Activated CD8-positive, alpha-beta memory T cell treated with anti-CD3 and anti-CD28 coated beads, Interleukin-2, amount 10 ng/mL, durations not matched to agents 7 days and 5 days (primary cell): ENCODE results near the gene NEU4. TPM values are rescaled to one million over a fixed set of nuclear protein-coding genes. Genes with fewer than 3 reads are reported as not detected.
A peak's percentile ranks its signal among the peaks of the same experiment; 100 is the strongest.
"Not testable (repeated sequence)": the region's sequence is repeated elsewhere in the genome, so short reads cannot be mapped to it uniquely, and the experiment has no call there.

Experiments used
- ATAC-seq: fragments of 150-1000 bp; cut with Tn5 transposase; one replicate; pipeline ENCODE4 v1.10.0; 2021; ENCODE audit warnings: moderate library complexity
- CTCF ChIA-PET: fragments of 350-600 bp; sonication (Branson Sonifier 250); formaldehyde crosslinking; loops from one replicate; lab custom pipeline; 2021; ENCODE audit warnings: antibody characterized with exemption; lab: Charles Lee
- DNase-seq: peaks from one replicate; pipeline ENCODE4 v3.0.0-alpha.2; 2020
- H3K27ac Mint-ChIP-seq: one replicate; pipeline ENCODE4 v1.8.0; 2021; ENCODE audit warnings: mild to moderate bottlenecking, mixed read lengths
- H3K27me3 Mint-ChIP-seq: one replicate; pipeline ENCODE4 v1.8.0; 2021; ENCODE audit warnings: mixed read lengths
- H3K36me3 Mint-ChIP-seq: one replicate; pipeline ENCODE4 v1.8.0; 2021; ENCODE audit warnings: mild to moderate bottlenecking, mixed read lengths
- H3K4me1 Mint-ChIP-seq: one replicate; pipeline ENCODE4 v1.8.0; 2021; ENCODE audit warnings: mixed read lengths
- H3K4me3 Mint-ChIP-seq: one replicate; pipeline ENCODE4 v1.8.0; 2021; ENCODE audit warnings: mild to moderate bottlenecking, moderate library complexity, mixed read lengths
- H3K9me3 Mint-ChIP-seq: one replicate; pipeline ENCODE4 v1.8.0; 2022; ENCODE audit warnings: low read depth, mixed read lengths
- total RNA-seq, 2 experiments: library from RNA; stranded (reverse); gene quantifications; one replicate each; pipeline ENCODE4 v1.2.3, GENCODE V29; 2021

Gene NEU4, protein sequence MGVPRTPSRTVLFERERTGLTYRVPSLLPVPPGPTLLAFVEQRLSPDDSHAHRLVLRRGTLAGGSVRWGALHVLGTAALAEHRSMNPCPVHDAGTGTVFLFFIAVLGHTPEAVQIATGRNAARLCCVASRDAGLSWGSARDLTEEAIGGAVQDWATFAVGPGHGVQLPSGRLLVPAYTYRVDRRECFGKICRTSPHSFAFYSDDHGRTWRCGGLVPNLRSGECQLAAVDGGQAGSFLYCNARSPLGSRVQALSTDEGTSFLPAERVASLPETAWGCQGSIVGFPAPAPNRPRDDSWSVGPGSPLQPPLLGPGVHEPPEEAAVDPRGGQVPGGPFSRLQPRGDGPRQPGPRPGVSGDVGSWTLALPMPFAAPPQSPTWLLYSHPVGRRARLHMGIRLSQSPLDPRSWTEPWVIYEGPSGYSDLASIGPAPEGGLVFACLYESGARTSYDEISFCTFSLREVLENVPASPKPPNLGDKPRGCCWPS
- under 1 TPM in 1 of 2 experiments, not detected in 1; 0.12 TPM for total RNA-seq

DNA sequence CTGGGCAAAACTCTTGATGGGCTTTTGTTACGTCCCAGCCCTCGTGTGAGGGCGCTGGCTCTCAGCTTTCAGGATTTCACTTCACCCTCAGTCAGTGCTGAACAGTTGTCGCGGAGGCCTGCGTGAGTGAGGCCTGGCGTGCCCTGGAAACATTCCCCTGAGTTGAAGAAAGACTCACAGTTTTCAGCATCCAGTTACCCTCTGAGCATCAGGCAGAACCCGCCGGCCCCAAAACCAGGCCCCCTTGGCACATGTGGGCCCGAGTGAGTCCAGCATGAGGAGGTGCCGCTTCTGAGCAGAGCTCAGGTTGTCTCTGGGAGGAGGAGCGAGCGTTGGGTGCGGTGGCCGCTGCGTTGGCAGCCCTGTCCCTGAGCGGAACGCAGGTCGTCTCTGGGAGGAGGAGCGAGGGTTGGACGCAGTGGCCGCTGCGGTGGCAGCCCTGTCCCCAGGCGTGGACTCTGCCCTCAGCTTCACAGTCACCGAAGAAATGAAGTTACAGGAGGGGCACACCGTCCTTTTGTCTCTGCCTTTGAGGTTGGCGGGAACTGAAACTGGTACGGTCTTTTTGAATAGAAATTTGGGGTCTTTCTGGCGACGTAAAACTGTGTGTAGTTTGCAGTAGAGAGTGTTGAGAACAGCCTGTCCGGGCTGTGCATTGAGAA, at the start of gene NEU4:
Gene NEU4 (plus strand): TSS at position 473 of the 662 bp plus-strand sequence. CDS start 5,292 bp downstream, outside the sequence.
- H3K9me3 Mint-ChIP-seq = no peaks in the 10 kb centered on the region
- CTCF ChIA-PET = no interaction called here
- DNase-seq (no peak), ATAC-seq (no peak)
- peaks cover 8% of the 10 kb centered on the region for H3K27me3 Mint-ChIP-seq
- H3K36me3 Mint-ChIP-seq = no peaks in the 10 kb centered on the region
- H3K4me1 Mint-ChIP-seq = peaks cover 9% of the 10 kb centered on the region
- no peak within 1 kb of the TSS for H3K4me3 Mint-ChIP-seq
- no peak within 1 kb of the TSS for H3K27ac Mint-ChIP-seq

DNA sequence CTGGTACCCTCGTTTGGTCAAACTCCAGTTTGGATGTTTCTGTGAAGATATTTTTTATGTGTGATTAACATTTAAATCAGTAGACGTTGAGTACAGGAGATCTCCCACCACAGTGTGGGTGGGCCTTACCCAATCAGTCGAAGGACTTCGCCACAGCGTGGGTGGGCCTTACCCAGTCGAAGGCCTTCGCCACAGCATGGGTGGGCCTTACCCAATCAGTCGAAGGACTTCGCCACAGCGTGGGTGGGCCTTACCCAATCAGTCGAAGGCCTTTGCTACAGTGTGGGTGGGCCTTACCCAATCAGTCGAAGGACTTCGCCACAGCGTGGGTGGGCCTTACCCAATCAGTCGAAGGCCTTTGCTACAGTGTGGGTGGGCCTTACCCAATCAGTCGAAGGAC, 49.1 kb upstream of the NEU4 start:
- ATAC-seq, H3K27me3 Mint-ChIP-seq, H3K9me3 Mint-ChIP-seq, H3K27ac Mint-ChIP-seq, CTCF ChIA-PET, H3K4me3 Mint-ChIP-seq, DNase-seq: not testable (repeated sequence)
- H3K36me3 Mint-ChIP-seq = peaks cover 23% of the 10 kb centered on the region
- H3K4me1 Mint-ChIP-seq = peaks cover 35% of the 10 kb centered on the region

DNA sequence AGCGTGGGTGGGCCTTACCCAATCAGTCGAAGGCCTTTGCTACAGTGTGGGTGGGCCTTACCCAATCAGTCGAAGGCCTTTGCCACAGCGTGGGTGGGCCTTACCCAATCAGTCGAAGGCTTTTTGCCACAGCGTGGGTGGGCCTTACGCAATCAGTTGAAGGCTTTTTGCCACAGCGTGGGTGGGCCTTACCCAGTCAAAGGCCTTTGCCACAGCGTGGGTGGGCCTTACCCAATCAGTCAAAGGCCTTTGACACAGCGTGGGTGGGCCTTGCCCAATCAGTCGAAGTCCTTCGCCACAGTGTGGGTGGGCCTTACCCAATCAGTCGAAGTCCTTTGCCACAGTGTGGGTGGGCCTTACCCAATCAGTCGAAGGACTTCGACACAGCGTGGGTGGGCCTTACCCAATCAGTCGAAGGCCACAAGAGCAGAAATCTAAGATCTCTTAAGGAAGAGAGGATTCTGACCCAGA, 48.7 kb upstream of the NEU4 start:
- Mint-ChIP-seq H3K4me1 (peaks cover 35% of the 10 kb centered on the region), H3K27me3 (peaks cover 3% of the 10 kb centered on the region), H3K4me3 (no peak overlapping the region), H3K27ac (peak overlapping the region; percentile 40), H3K9me3 (peaks cover 3% of the 10 kb centered on the region), H3K36me3 (peaks cover 23% of the 10 kb centered on the region)
- ATAC-seq (no peak), DNase-seq (no peak)
- CTCF ChIA-PET = interaction anchor here (1.8 kb wide), 1 partner anchor 118 kb away, joined by 4 read pairs; no protein-coding TSS in a partner anchor

GRCh38 chr2:241762321-241762932, 46.6 kb upstream of the NEU4 start:
- Mint-ChIP-seq H3K27me3 (peaks cover 3% of the 10 kb centered on the region), H3K4me1 (peaks cover 35% of the 10 kb centered on the region), H3K36me3 (peaks cover 18% of the 10 kb centered on the region), H3K27ac (peak overlapping the region; percentile 84), H3K9me3 (peaks cover 3% of the 10 kb centered on the region), H3K4me3 (peak overlapping the region; percentile 62)
- CTCF ChIA-PET = interaction anchor here (0.9 to 2.7 kb wide), 11 partner anchors 10 to 116 kb away, joined by 3 to 14 read pairs (median 4); partner anchors contain the start of genes D2HGDH and ING5
- ATAC-seq = peak; percentile 34
- peak; percentile 88 for DNase-seq

GRCh38 chr2:241762933-241763369, 46.0 kb upstream of the NEU4 start:
- peak; percentile 83 for ATAC-seq
- Mint-ChIP-seq H3K27me3 (peaks cover 3% of the 10 kb centered on the region), H3K4me3 (peak overlapping the region; percentile 62), H3K9me3 (peaks cover 3% of the 10 kb centered on the region), H3K27ac (peak overlapping the region; percentile 84), H3K36me3 (peaks cover 18% of the 10 kb centered on the region), H3K4me1 (peaks cover 35% of the 10 kb centered on the region)
- CTCF ChIA-PET = interaction anchor here (0.6 to 2.7 kb wide), 13 partner anchors 10 to 116 kb away, joined by 3 to 14 read pairs (median 4); partner anchors contain the start of genes D2HGDH and ING5
- peak; percentile 95 for DNase-seq

DNA sequence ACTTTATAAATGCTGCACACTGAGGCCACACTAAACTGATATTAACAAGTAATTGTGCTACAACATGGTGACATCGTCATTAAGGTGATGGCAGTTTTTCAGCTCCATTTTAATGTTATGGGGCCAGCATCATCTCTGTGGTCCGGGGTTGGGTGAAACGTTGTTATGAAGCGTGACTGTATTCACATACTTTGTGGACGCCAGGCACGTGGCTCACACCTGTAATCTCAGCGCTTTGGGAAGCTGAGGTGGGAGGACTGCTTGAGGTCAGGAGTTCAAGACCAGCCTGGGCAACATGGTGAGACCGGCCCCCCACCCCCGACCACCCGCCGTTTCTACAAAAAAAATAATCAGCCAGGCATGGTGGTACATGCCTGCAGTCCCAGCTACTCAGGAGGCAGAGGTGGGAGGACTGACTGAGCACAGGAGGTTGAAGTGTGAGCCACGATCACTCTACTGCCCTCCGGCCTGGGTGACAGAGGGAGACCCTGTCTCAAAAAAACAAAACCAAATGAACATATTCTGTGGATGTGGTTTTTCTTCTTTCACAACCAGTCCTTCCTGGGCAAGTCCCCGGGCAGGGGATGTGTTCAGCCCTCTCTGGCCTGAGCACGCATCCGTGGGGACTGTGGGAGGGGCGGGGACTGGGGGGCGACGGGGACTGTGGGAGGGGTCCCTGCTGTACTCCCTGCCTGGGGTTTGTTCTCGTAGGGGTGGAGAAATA, 45.3 kb upstream of the NEU4 start:
- Mint-ChIP-seq H3K4me3 (peak overlapping the region; percentile 62), H3K4me1 (peaks cover 35% of the 10 kb centered on the region), H3K9me3 (peaks cover 3% of the 10 kb centered on the region), H3K36me3 (peaks cover 18% of the 10 kb centered on the region), H3K27ac (peak overlapping the region; percentile 84), H3K27me3 (peaks cover 3% of the 10 kb centered on the region)
- CTCF ChIA-PET = interaction anchor here (0.6 to 2.7 kb wide), 13 partner anchors 9 to 115 kb away, joined by 3 to 14 read pairs (median 5); partner anchors contain the start of genes D2HGDH and ING5
- peak; percentile 37 for ATAC-seq
- peak; percentile 62 for DNase-seq

- Mint-ChIP-seq H3K4me3 (no peak overlapping the region), H3K9me3 (peaks cover 3% of the 10 kb centered on the region), H3K4me1 (peaks cover 35% of the 10 kb centered on the region), H3K27me3 (peaks cover 3% of the 10 kb centered on the region), H3K36me3 (peaks cover 10% of the 10 kb centered on the region), H3K27ac (peak overlapping the region; percentile 7)
- ATAC-seq (no peak), DNase-seq (no peak)
- CTCF ChIA-PET = interaction anchor here (0.9 to 2.7 kb wide), 7 partner anchors 23 to 102 kb away, joined by 3 to 14 read pairs (median 6); partner anchors contain the start of genes D2HGDH and ING5
Observed at GRCh38 chr2:241764275-241765241, 44.4 kb upstream of the NEU4 start.

- ATAC-seq = no peak
- CTCF ChIA-PET = no interaction called here
- H3K27ac Mint-ChIP-seq = no peak overlapping the region
- H3K4me3 Mint-ChIP-seq = no peak overlapping the region
- DNase-seq = peak; percentile 39
- peaks cover 29% of the 10 kb centered on the region for H3K4me1 Mint-ChIP-seq
- H3K36me3 Mint-ChIP-seq = no peaks in the 10 kb centered on the region
- H3K27me3 Mint-ChIP-seq = no peaks in the 10 kb centered on the region
- H3K9me3 Mint-ChIP-seq = no peaks in the 10 kb centered on the region
Observed at GRCh38 chr2:241767464-241768250, 41.3 kb upstream of the NEU4 start.

- Mint-ChIP-seq H3K27me3 (no peaks in the 10 kb centered on the region), H3K36me3 (no peaks in the 10 kb centered on the region), H3K27ac (no peak overlapping the region), H3K4me3 (no peak overlapping the region), H3K9me3 (no peaks in the 10 kb centered on the region), H3K4me1 (peaks cover 23% of the 10 kb centered on the region)
- no peak for ATAC-seq
- peak; percentile 38 for DNase-seq
- CTCF ChIA-PET = no interaction called here
Observed at GRCh38 chr2:241768251-241768711, 40.7 kb upstream of the NEU4 start.

DNA sequence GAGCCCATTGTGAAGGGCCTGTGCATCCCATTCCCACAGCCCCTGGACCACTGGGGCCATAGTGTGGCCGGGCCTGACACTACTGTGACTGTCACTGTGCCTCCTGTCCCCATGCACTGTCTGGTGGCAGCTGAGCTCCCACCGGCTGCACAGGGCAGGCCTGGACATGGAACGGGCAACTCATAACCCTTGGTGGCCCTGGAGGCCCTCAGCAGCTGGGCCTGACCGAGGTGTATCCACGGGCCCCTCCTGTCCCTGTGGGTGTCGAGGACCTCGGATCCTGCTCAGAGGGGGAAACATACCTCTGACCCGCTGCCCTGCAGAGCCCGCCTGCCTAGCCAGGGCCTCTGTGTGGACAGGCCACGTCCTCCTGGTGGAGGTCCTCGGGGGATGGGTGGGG, 40.1 kb upstream of the NEU4 start:
- H3K27ac Mint-ChIP-seq = no peak overlapping the region
- no peaks in the 10 kb centered on the region for H3K36me3 Mint-ChIP-seq
- H3K4me1 Mint-ChIP-seq = peaks cover 17% of the 10 kb centered on the region
- H3K4me3 Mint-ChIP-seq = no peak overlapping the region
- CTCF ChIA-PET = no interaction called here
- H3K9me3 Mint-ChIP-seq = no peaks in the 10 kb centered on the region
- DNase-seq = peak; percentile 39
- no peaks in the 10 kb centered on the region for H3K27me3 Mint-ChIP-seq
- ATAC-seq = peak; percentile 21

DNA sequence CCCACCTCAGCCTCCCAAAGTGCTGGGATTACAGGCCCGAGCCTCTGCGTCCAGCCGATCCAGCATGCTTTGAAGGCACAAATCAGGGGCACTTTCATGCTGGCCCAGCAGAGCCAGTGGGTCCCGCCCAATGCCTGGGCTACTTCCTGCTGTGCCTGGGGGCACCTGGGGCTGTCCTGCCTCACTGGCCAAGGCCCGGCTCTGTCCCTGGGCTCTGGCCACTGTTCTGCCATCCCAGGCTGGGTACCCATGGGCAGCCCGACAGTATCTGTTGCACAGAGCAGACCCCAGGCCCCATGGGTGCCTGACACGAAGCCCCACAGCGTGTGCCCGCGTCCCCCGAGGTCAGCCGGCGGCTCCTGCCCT, 39.2 kb upstream of the NEU4 start:
- Mint-ChIP-seq H3K4me3 (no peak overlapping the region), H3K36me3 (no peaks in the 10 kb centered on the region), H3K9me3 (no peaks in the 10 kb centered on the region), H3K4me1 (peaks cover 8% of the 10 kb centered on the region), H3K27me3 (no peaks in the 10 kb centered on the region), H3K27ac (no peak overlapping the region)
- peak; percentile 37 for DNase-seq
- ATAC-seq = no peak
- CTCF ChIA-PET = no interaction called here
